CD4-positive, alpha-beta T cell treated with Interferon alpha-2 for 1 hour (primary cell): ENCODE results near the gene TMEM81.
A peak's percentile ranks its signal among the peaks of the same experiment; 100 is the strongest.

ENCODE experiments used
- DNase-seq, 2 donors: peaks; one replicate each; pipeline ENCODE4 v3.0.0-alpha.2; 2020 to 2022

The TMEM81 gene, protein sequence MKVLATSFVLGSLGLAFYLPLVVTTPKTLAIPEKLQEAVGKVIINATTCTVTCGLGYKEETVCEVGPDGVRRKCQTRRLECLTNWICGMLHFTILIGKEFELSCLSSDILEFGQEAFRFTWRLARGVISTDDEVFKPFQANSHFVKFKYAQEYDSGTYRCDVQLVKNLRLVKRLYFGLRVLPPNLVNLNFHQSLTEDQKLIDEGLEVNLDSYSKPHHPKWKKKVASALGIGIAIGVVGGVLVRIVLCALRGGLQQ

GRCh38 chr1:205084360-205084759 lies at the start of gene TMEM81:
TMEM81 (minus strand) TSS chr1:205084460; CDS start chr1:205084320, 140 bp downstream.
- DNase-seq, result no peak

GRCh38 chr1:205133287-205133686 lies 49.0 kb upstream of the TMEM81 start:
- no peak for DNase-seq

- no peak for DNase-seq
Observed at GRCh38 chr1:205129447-205130029, 45.3 kb upstream of the TMEM81 start.

DNA sequence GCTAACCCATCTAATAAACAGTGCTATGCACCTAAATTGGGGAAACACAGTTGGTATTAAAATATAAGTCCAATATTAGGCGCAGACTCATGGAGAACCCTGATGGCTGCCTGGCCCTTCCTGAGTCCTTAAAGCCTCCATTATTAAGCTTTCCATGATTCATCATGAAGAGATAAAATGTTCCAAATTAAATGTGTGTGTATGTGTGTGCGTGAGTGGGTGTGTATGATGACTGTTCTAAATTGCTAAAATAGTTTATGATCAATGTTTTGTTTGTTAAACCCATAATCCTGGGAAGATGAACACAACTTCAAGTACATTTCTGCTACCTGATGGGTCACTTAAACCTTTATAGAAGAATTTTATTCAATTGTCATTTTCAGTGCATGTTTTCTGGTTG lies 43.8 kb upstream of the TMEM81 start:
- DNase-seq, result no peak

DNA sequence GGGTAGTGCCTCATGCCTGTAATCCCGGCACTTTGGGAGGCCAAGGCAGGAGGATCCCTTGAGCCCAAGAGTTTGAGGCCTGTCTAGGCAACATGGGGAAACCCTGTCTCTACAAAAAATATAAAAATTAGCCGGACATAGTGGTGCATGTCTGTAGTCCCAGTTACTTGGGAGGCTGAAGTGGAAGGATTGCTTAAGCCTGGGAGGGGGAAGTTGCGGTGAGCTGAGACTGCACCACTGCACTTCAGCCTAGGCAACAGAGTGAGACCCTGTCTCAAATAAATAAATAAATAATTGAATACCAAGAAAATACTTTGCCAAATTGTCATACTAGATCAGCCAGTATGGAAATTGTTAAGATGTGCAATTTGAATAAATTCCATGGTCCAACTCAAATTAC lies 43.4 kb upstream of the TMEM81 start:
- DNase-seq, result no peak

- no peak for DNase-seq
Observed at GRCh38 chr1:205124726-205125125, 40.5 kb upstream of the TMEM81 start.

DNA sequence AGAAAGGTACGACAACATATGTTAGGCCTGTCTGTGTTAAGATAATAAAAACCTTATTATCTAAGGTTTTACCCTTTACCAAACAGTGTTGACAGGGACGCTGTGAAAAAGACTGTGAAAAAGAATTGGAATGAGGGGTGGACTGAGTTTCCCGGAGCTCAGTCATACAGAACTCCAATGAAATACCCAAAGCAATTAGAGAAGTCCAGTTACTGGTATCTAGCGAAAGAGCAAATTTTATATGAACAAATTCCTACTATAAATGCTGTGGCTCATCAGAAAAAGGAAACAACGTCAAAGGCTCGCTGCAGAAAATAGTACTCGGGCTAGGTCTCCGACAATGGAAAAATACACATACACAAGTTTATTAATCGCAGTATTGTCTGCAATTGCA lies 38.2 kb upstream of the TMEM81 start:
- DNase-seq, result no peak

- DNase-seq, result peak; percentile 96
Observed at GRCh38 chr1:205121660-205122488, 37.6 kb upstream of the TMEM81 start, which contains the start of gene RBBP5. RBBP5 (minus strand) TSS chr1:205121978; CDS start chr1:205121873, 105 bp downstream.

GRCh38 chr1:205118752-205119151 lies 34.5 kb upstream of the TMEM81 start:
- no peak for DNase-seq

- no peak for DNase-seq
Observed at GRCh38 chr1:205111354-205111753, 27.1 kb upstream of the TMEM81 start.

GRCh38 chr1:205109711-205110110 lies 25.5 kb upstream of the TMEM81 start:
- DNase-seq, result no peak

DNA sequence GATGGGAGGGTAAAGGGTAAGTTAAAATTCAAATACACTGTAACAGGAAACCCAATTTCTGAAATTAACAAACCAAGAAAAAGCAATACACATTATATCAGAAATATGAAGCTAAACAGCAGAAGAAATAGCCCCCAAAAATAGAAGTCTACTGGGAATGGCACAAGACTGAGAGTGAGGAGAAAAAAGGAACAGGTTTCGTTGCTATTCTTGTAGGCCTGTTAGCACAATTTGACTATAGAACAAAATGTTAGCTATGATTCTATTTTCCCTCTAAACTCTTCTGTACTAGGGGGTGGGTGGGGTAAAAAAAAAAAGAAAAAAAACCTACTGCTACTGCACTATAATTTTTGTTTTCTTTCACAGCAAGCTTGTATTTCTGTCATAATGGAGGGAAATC lies 25.0 kb upstream of the TMEM81 start:
- DNase-seq, result no peak

DNA sequence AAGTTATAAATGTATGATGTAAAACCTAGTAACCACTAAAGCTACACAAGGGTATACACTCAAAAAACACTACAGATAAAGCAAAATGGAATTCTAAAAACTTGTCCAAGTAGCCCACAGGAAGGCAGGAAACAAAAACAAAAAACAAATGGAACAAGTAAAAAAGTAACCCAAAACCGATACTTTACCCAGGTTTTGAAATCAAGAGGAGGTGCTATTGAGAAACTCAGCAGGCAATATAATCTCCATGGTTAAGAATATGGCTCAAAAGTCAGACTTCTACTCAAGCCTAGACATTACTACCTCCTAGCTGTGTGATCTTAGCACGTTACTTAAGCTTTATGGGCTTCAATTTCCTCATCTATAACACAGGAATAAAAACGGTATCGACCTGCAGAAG lies 24.2 kb upstream of the TMEM81 start:
- no peak for DNase-seq

DNA sequence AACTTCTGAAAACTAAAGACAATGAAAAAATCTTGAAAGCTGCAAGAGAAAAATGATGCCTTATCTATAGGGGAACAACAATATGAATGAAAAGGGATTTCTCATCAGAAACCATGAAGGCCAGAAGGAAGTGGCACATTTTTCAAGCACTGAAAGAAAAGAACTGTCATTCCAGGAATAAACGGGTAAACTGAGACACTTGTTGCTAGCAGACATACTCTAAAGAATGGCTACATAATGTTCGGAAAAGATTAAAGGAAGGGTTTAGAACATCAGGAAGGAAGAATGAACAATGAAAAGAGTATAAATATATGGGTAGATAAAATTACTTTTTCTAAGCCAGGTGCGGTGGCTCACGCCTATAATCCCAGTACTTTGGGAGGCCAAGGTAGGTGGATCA lies 23.1 kb upstream of the TMEM81 start:
- DNase-seq, result no peak

DNA sequence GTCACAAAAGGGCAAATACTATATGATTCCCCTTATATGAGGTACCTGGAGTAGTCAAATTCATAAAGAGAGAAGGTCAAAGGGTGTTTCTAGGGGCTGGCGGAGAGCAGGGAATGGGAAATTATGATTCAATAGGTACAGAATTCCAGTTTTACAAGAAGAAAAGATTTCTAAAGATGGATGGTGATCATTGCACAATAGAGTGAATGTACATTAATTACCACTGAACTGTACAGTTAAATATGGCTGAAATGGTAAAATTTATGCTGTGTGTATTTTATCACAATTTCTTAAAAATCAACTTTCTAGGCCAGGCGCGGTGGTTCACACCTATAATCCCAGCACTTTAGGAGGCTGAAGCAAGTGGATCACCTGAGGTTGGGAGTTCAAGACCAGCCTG lies 18.1 kb upstream of the TMEM81 start:
- no peak for DNase-seq

DNA sequence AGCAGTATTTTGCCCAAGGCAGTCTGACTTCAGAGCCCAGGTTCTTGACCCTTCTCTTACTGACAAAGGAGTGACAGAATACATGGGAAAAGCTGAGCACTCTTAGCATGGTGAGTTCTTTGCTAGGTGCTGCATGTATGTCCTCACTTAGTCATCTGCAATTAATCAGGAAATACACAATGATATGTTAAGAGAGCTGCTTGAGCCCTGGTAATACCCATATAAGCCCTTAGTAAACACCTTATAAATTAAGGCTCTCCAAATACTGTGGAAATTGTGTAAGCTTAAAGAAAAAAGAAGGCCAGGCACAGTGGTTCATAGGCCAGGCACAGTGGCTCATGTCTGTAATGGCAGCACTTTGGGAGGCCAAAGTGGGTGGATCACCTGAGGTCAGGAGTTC lies 14.0 kb upstream of the TMEM81 start:
- no peak for DNase-seq

DNA sequence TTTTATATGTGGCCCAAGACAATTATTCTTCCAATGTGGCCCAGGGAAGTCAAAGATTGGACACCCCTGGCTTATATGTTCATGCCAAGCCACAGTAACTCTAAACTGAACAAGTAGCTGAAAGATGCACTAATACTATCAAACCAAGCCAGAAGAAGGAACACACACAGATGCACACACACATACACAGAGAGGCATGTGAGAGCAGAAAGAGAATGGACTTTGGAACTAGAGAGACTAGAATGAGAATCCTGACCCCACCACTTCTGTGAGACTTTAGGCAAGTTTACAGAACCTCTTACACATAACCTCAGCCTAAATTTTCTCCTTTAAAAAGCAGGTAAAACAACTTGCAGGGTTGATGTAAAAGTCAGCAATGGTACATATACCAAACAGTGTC lies 11.2 kb upstream of the TMEM81 start:
- DNase-seq, result no peak

DNA sequence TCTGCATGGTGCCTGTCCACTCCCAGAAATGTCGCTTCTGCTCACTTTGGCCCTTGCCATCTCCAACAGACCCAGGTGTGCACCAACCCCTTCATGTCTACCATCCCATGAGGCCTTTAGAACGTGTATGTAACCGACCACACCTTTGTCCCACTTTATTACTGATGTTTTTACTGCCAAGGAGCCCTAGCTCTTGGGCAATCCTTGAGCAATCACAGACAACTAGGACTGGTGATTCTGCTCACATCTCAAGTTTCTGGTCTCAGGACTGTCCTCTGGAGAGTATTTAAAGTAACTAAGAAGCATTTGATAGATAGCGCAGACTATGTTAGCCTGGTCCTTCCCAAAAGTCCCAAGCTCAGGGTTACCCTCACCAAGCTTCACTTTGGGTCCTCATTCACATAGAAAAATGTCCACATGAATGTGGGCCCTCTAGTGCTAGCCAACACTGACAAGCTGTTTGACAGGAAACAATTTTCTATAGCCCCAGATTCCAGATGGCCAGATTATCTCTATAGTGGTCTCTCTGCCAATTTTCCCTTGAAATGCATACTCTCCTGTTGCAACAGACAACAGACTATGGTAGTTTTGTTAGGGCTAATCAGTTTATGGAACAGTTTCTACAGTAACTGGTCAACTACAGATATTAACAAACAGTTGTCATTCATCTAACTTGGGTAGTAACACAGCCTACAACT lies 6.9 kb upstream of the TMEM81 start:
- no peak for DNase-seq

DNA sequence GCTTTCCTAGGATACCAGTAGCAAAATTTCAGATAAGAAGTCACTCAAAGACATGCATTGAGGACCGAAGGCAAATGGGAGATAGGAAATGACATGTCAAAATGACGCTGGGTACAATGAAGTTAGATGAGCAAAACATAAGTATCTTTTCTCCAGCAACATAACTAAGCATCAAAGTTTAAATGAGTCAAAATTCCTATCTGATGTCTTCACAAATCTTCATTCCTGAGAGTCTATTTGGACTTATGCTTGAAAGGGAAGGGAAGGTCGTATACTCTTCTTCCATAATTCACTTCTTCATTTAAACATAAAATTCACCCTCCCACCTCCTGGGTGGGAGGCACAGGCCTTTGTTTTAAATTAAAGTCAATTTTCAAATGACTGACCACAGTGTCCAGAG lies 4.1 kb upstream of the TMEM81 start:
- no peak for DNase-seq

DNA sequence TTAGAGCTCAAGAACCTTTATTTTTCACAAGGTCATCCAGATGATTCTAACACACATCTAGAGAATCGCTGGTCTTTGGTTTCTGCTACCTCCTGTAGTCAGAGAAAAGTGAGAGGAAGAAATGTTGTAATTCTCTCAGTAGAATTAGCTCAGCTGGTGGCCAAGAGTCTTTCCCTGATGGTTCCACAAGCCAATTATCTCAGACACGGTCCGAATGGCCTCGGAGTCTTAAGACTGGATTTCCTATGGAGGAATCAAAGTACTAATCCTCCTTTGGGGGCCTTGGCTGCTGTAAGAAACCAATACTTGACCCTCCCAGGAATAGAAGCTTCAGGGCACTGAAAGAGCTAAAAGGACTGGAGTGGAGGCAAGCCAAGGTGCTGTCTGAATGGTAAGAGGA lies 1.8 kb downstream of the TMEM81 start:
- DNase-seq, result no peak

GRCh38 chr1:205077934-205078311 lies 6.3 kb downstream of the TMEM81 start:
- no peak for DNase-seq

GRCh38 chr1:205077158-205077933 lies 6.9 kb downstream of the TMEM81 start:
- DNase-seq, result no peak
